Activated CD8-positive, alpha-beta memory T cell treated with anti-CD3 and anti-CD28 coated beads, Interleukin-2, amount 50 U/mL, for 48 hours (primary cell): ENCODE data around the gene IL27RA.

Experiments
- DNase-seq: peaks from one replicate; pipeline ENCODE4 v3.0.0-alpha.2; 2020

The IL27RA gene

DNA sequence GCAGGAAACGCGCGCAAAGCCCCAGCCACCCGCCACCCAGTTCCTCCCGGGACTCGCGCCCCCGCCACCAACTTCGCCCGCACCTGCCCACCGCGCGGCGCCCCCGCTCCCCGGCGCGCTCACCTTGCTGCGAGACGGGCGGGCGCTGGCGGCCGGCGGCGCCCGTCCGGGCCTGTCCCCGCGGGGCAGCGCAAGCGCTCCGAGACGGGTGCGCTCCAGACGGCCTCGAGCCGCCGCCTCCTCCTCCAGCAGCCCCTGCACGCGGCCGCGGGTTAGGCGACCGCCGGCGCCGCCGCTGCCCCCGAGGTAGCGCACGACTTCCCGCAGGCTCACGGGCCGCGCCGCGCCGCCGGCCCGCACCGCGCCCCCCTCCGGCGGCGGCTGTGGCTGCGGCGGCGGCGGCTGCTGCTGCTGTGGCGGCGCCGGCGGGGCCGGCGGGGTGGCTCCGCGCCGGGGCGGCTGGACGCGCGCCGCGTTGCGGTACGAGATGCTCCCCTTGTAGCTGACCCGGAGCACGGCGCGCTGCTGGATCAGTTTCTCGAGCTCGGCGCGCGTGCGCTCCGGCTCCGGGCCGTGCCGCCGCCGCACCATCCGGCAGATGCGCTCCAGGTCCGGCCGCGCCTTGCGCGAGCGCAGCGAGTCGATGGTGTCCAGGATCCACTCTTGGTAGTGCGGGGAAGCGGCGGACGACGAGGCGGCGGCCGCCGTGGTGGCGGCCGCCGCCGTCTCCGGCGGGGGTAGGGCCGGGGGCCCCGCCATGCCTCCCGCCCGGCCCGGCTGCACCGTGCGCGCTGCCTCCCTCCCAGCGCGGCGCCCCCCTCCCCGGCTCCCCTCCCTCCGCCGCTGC, 58.3 kb downstream of the IL27RA start:
- DNase-seq, result peak; percentile 80

DNA sequence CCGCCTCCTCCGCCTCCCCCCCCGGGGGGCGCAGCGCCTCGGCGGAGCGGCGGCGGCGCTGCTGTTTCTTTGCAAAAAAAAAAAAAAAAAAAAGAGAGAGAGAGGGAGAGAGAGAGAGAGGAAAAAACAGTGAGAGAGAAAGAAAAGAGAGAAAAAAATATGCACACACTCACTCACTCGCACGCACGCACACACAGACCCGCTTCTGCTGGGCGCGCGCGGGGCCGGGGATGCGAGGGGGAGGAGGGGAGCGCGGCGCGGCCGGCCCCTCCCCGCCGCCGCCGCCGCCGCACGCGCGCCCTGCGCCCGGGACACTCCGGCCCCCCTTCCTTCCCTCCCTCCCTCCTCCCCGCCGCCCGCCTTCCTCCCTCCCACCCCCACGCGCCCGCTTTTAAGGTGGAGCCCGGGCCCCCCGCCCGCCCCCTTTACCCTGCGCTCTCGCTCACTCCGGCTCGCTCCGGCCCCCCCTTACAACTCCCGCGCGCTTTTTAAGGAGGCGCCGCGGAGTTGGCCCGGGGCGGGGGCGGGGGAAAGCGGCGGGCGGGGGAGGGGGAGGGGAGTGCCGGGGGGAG, 59.0 kb downstream of the IL27RA start, which contains the start of gene SAMD1:
Gene SAMD1, minus strand, starts transcription at position 243 of the 572 bp plus-strand sequence.
- DNase-seq, result no peak

DNA sequence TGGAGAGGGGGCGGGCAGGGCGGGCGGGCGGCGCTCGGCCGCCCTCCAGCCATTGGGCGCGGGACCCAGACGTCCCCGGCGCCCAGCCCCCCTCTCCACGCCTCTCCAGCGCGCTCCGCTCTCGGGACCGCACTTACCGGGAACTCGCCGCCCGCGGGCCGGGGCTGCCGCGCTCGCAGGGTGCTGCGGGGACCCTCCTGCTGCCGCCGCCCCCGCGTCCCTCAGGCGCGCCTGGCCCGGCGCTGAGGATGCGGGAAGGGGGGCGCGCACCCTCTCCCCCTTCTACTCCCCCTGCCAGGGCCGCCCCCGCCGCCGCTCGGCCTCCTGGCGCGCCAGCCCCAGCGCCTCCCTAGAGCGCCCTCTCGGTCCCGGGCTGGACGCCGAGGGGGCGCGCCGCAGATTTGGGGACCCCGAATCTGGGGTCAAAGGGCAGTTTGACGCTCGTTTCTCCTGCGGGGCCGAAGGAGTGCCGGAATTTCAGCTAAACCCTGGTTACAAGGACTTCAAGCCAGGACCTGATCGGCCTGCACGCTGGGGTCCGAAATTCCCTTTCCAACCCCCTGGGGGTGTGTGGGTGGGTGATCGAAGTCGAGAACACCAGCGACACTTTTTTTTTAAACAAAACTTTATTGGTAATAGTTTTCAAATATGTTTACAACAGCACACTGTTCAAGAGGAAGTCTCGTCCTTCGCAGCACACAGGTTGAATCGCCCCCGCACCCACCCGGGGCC, 59.7 kb downstream of the IL27RA start:
- DNase-seq, result peak; percentile 86

DNA sequence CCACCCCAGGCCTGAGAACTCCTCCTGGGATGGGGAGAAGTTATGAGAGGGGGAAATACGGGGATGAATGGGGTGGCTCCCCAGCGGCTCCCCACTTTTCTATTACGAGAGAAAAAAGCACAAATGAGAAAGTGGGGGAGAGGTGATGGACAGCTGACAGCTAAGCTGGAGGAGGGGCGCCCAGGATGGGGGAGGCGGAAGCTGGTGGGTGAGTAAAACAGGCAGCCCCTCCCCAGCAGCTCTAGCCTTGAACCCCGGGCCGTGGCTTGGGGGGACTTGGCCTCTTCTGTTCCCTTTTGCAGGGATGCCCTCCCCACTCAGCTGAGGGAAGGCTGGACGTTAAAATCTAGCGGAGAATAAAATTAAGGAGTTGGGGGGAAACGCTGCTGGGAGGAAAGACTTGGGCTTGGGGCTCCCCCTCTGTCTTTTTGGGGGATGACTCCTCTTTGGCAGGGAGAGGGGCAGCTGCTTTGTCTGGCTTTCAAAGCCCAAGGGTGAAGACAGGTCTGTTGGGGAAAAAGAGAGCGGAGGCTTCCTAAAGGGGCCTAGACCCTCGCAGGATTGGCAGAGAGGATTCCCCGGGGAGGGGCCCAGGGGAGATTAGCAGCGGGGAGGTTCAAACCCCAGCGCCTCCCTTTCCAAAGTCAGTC, 60.4 kb downstream of the IL27RA start:
- peak; percentile 77 for DNase-seq

DNA sequence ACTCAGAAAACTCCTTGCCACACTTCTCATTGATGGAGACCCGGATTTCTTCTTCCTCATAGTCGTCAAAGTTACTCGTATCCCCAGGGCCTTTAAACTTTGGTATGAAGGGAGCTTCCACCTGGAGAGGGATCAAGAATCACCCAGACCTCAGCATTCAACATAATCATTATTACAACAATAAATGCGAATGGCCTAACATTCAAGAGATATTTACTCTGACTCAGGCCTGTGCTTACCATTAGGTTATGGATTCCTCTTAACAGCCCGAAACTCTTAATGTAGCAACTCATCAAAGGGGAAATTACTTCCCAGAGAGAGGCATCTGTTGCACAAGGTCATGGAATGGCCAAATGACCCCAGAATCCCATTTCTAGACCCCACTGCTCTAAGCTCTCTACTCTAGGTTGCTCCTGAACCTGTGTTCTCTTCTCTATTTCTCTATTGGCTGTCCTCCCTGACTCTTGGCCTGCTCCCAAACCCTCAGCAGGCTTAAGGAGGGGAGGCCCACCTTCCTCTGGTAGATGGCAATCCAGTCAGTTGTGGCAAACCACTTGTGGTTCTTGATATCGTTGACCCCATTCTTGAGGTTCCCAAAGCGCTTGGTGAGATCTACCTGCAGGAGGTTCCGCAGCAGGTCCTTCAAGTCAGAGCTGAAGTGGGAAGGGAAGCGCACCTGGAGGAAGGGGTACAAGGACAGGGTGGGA, 61.7 kb downstream of the IL27RA start:
- DNase-seq, result no peak

DNA sequence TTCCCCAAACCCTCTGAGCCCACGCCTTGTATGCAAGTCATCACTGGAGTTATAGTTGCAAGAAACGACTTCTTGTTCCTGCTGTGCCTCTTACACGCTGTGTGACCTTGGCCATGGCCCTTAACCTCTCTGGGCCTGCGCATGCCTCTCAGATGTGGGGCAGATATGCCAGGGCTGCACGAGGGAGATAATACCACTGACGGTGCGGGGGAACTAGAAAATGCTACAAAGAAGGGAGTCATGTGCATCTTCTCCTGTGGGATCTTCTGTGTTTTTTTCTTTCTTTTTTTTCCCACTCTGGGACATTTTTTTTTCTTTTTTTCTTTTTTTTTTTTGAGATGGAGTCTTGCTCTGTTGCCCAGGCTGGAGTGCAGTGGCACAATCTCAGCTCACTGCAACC, 63.3 kb downstream of the IL27RA start:
- DNase-seq, result no peak

DNA sequence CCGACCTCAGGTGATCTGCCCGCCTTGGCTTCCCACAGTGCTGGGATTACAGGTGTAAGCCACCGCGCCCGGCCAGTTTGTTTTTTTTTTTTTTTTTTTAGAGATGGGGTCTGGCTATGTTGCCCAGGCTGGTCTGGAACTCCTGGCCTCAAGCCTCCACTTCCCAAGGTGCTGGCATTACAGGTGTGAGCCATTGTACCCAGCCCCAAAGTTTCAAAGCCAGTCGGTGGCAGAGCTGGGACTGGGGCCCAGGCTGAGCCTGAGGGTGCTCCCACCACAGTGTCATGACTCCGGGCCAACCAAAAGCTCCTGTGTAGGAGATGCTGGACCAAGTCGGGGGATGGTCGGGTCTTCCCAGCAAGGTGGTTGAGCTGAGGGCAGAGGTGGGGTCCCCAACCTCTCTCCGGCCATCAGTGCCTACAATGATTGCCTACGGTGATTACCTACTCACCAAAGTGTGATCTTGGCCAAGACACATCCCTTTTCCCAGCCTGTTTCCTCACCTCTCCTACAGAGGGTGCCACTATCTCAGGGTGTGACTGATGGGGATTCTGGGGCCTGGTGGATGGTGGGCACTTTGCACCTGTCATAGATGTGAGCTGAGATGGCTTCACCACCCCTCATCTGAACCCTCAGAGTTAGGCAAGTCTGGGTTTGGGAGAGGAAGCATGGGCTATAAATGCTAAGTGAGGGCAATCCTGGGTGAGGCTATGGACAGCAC, 64.9 kb downstream of the IL27RA start:
- DNase-seq, result no peak

DNA sequence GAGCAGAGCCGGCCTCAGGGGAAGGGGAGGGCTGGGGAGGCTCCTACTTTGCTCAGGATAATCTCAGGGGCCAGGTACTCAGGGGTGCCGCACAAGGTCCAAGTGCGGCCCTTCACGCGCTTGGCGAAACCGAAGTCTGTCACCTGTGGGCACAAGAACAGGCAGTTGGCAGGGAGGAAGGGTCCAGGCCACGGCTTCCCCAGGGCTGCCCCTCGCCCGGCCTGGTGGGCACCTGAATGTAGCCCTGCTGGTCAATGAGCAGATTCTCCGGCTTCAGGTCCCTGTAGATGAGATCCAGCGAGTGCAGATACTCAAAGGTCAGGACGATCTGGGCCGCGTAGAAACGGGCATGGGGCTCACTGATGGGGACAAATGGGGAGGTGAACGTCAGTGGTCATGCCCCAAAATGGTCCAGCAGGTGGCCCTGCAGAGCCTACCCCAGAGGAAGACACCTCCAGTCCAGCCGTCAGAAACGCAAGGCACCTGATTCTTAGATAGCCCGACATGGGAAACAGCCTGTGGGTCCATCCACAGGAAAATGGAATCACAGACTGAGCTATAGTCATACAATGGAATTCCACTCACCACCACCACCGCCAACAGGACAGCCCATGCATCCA, 66.1 kb downstream of the IL27RA start:
- DNase-seq, result no peak

DNA sequence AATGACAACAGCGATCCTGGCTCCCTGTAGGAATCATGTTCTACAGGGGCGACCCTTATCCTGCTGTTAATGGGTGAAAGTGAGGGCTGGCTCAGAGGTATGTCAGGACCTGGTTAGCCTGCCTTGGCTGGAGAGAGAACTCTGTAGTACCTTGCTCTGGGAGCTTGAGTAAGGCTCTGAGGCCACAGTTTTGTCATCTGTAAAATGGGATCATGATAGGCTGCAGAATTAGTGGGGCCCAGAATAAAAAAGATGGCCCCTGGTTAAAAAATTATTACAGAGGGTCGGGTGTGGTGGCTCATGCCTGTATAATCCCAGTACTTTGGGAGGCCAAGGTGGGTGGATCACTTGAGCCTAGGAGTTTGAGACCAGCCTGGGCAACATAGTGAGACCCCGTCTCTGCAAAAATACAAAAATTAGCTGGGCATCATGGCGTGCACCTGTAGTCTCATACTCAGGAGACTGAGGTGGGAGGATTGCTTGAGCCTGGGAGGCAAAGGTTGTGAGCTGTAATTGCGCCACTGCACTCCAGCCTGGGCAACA, 69.5 kb downstream of the IL27RA start:
- DNase-seq, result no peak

DNA sequence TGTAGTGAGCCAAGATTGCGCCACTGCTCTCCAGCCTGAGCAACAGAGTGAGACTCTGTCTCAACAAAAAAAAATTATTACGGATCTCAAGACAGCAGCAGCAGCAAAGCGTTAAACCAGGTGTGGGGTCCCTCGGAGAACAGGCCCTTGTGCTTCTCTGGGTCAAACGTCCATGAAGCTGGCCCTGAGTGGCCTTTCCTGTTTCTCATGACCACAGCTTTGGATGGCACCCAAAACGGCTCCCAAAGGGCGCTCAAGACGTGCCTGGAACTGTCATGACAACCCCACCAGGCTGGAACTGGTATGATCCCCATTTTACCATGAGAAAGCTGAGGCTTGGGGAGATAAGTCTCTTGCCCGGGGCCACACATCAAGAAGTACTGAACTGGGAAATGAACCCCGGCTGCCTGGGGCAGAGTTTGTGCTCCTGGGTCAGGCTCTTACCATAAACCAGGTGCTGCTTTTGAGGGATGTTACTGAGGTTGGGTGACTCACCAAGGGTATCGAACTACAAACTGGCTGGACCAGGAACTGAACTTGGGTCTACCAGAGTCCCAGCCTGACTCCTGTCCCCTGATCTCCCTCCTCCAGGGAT, 70.6 kb downstream of the IL27RA start:
- no peak for DNase-seq

DNA sequence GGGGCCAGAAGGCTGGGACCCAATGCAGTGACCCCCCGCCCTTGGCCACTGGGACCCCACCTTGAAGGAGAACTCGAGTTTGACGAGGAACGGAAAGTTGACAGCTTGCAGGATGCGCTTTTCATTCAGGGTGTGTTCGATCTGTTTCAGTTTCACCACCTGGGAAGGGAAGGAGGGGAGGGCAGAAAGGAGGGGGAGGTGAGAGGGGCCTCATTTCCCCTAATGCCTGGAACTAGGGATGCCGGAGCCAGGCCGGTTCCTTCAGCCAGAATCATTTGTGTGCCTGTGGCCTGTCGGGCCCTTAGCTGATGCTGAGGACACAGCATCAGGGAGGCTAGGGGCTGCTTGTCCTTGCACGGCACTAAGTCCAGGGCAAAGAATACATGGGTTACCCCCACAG, 71.2 kb downstream of the IL27RA start:
- no peak for DNase-seq
